Glutamatergic neuron (in vitro differentiated cells): Measurements from ENCODE around the gene POLG2. TPM values are rescaled to one million over a fixed set of nuclear protein-coding genes. Genes with fewer than 3 reads are reported as not detected.
"Not testable (repeated sequence)": the region's sequence is repeated elsewhere in the genome, so short reads cannot be mapped to it uniquely, and the experiment has no call there.

Source experiments
- DNase-seq: peaks from one replicate; pipeline ENCODE4 v3.0.0; 2022
- H3K27ac Mint-ChIP-seq: one replicate; pipeline ENCODE4 v1.8.0; 2020; ENCODE audit warnings: mild to moderate bottlenecking, mixed read lengths, inconsistent platforms; ENCODE audit not compliant: unreplicated experiment
- H3K27me3 Mint-ChIP-seq: one replicate; pipeline ENCODE4 v1.8.0; 2020; ENCODE audit warnings: mild to moderate bottlenecking, moderate library complexity, mixed read lengths, inconsistent platforms; ENCODE audit not compliant: unreplicated experiment
- H3K36me3 Mint-ChIP-seq: one replicate; pipeline ENCODE4 v1.8.0; 2020; ENCODE audit warnings: mild to moderate bottlenecking, mixed read lengths, inconsistent platforms; ENCODE audit not compliant: unreplicated experiment
- H3K4me1 Mint-ChIP-seq: one replicate; pipeline ENCODE4 v1.8.0; 2020; ENCODE audit warnings: mild to moderate bottlenecking, low read depth, mixed read lengths, inconsistent platforms; ENCODE audit not compliant: unreplicated experiment
- H3K4me3 Mint-ChIP-seq: one replicate; pipeline ENCODE4 v1.8.0; 2020; ENCODE audit warnings: mild to moderate bottlenecking, mixed read lengths, inconsistent platforms; ENCODE audit not compliant: unreplicated experiment
- H3K9me3 Mint-ChIP-seq: one replicate; pipeline ENCODE4 v1.8.0; 2020; ENCODE audit warnings: mild to moderate bottlenecking, moderate library complexity, mixed read lengths, inconsistent platforms; ENCODE audit not compliant: unreplicated experiment
- total RNA-seq: library from RNA; stranded (reverse); fragmentation: NEBNext Ultra II Directional; extraction: Animal tissue kit (Norgen Biotek cat#: 25700); gene quantifications from one replicate; pipeline ENCODE4 v1.2.1, GENCODE V29; 2021; ENCODE audit not compliant: unreplicated experiment
- TF ChIP-seq, protein P1 (sequence below): fragments of 200-600 bp; sonication (generic); IDR thresholded peaks from one replicate; pipeline ENCODE4 v1.5.0; 2021; ENCODE audit not compliant: partially characterized antibody, unreplicated experiment

The POLG2 gene
- total RNA-seq, 1 donor from 2014 or later: 25.7 TPM

DNA sequence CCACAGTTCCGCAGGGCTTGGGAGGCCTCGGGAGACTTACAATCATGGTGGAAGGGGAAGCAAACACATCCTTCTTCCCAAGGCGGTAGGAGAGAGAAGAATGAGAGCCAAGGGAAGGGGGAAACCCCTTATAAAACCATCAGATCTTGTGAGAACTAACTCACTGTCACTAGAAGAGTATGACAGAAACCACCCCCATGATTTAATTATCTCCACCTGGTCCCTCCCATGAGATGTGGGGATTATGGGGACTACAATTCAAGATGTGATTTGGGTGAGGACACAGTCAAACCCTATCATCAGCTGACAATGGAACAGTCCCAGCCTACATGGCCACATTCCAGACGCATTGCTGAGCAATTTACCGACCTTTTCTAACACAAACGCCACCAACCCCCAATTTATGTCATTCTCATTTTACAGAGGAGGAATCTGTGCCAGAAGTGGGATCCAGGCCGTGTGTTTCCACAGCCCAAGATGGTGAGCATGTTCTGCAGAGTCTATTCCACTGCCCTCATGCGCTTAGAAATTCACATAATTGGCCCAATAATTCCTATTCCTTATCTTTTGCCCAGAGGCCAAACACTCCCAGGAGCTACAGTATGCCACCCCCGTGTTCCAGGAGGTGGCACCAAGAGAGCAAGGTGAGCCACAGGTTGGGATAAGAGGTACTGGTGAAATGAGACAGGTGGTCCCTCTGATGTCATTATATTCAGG, 30.7 kb downstream of the POLG2 start:
- peaks cover 5% of the 10 kb centered on the region for H3K9me3 Mint-ChIP-seq
- no peak overlapping the region for H3K27ac Mint-ChIP-seq
- peaks cover 4% of the 10 kb centered on the region for H3K27me3 Mint-ChIP-seq
- no peak overlapping the region for H3K4me3 Mint-ChIP-seq
- TF ChIP-seq, protein P1, sequence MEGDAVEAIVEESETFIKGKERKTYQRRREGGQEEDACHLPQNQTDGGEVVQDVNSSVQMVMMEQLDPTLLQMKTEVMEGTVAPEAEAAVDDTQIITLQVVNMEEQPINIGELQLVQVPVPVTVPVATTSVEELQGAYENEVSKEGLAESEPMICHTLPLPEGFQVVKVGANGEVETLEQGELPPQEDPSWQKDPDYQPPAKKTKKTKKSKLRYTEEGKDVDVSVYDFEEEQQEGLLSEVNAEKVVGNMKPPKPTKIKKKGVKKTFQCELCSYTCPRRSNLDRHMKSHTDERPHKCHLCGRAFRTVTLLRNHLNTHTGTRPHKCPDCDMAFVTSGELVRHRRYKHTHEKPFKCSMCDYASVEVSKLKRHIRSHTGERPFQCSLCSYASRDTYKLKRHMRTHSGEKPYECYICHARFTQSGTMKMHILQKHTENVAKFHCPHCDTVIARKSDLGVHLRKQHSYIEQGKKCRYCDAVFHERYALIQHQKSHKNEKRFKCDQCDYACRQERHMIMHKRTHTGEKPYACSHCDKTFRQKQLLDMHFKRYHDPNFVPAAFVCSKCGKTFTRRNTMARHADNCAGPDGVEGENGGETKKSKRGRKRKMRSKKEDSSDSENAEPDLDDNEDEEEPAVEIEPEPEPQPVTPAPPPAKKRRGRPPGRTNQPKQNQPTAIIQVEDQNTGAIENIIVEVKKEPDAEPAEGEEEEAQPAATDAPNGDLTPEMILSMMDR: no peak
- H3K4me1 Mint-ChIP-seq: no peaks in the 10 kb centered on the region
- H3K36me3 Mint-ChIP-seq: no peaks in the 10 kb centered on the region
- no peak for DNase-seq

DNA sequence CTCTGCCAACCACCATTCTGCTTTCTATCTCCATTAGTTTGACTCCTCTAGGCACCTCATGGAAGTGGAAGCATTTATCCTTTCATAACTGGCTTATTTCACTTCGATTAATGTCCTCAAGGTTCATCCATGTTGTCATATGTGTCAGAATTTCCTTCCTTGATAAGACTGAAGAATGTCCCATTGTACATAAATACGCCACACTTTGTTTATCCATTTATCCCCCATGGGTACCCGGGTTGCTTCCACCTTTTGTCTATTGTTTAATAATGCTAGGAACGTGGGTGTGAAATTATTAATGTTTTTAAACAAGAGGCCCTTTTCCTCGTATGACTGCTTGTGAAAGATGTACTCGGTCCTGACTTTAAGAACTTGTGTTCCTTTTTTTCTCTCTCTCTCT, 35.1 kb downstream of the POLG2 start:
- no peak overlapping the region for H3K27ac Mint-ChIP-seq
- TF ChIP-seq, protein P1: no peak
- H3K4me1 Mint-ChIP-seq: no peaks in the 10 kb centered on the region
- no peak for DNase-seq
- no peak overlapping the region for H3K4me3 Mint-ChIP-seq
- H3K9me3 Mint-ChIP-seq: peaks cover 3% of the 10 kb centered on the region
- no peaks in the 10 kb centered on the region for H3K36me3 Mint-ChIP-seq
- H3K27me3 Mint-ChIP-seq: peaks cover 2% of the 10 kb centered on the region

DNA sequence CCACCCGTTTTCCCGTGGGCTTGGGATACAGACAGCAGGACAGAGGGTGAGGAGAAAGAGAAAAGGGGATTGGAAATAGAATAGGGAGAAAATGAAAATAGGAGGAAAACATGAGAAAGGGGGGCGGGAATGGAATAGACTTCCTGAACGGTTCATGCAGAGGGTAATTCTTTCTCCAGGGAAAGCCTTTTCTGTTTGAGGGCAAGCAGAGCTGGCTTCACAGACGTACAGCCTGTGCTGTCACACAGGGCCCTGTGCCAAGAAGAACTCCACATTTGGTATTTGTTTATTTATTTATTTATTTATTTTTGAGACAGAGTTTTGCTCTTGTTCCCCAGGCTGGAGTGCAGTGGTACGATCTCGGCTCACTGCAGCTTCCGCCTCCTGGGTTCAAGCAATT, 35.9 kb downstream of the POLG2 start:
- Mint-ChIP-seq H3K9me3 (peaks cover 2% of the 10 kb centered on the region), H3K4me3 (no peak overlapping the region), H3K27me3 (peaks cover 2% of the 10 kb centered on the region), H3K4me1 (no peaks in the 10 kb centered on the region), H3K36me3 (no peaks in the 10 kb centered on the region), H3K27ac (no peak overlapping the region)
- no peak for DNase-seq
- TF ChIP-seq, protein P1: no peak

DNA sequence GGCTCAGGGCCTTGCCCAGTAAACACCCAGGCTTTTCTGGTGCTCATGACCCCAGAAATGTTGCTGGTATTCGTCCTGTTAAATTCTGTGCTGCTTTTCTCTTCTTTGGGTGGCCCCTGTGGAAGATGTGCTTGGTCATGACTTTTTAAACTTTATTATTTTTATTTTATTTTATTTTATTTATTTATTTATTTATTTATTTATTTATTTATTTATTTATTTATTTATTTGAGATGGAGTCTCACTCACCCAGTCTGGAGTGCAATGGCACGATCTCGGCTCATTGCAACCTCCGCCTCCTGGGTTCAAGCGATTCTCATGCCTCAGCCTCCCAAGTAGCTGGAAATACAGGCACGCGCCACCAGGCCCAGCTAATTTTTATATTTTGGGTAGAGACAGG, 37.0 kb downstream of the POLG2 start:
- not testable (repeated sequence) for H3K27me3 Mint-ChIP-seq, H3K4me3 Mint-ChIP-seq, H3K27ac Mint-ChIP-seq, H3K36me3 Mint-ChIP-seq, H3K9me3 Mint-ChIP-seq, H3K4me1 Mint-ChIP-seq, DNase-seq

DNA sequence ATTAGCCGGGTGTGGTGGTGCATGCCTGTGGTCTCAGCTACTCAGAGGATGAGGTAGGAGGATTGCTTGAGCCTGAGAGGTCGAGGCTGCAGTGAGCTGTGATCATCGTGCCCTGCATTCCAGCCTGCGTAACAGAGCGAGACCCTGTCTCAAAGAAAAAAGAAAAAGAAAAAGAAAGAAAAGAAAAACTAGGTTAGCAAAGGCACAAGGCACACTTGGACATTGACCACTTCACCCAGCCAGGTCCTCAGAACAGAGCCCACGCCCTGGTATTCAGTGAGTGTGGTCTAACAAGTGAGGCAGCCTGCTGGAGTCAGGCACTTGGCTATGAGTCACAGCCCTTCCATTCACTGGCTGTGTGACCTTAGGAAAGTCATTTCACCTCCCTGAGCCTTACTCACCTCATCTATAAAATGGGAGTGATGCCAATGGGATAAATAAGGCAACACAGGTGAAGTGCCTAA, 37.5 kb downstream of the POLG2 start:
- H3K36me3 Mint-ChIP-seq: no peaks in the 10 kb centered on the region
- TF ChIP-seq, protein P1: no peak
- no peaks in the 10 kb centered on the region for H3K4me1 Mint-ChIP-seq
- H3K9me3 Mint-ChIP-seq: peaks cover 2% of the 10 kb centered on the region
- no peak overlapping the region for H3K4me3 Mint-ChIP-seq
- no peak for DNase-seq
- H3K27me3 Mint-ChIP-seq: no peaks in the 10 kb centered on the region
- H3K27ac Mint-ChIP-seq: no peak overlapping the region
